ENCODE measurements around the gene NDUFS8.

NDUFS8 gene

DNA sequence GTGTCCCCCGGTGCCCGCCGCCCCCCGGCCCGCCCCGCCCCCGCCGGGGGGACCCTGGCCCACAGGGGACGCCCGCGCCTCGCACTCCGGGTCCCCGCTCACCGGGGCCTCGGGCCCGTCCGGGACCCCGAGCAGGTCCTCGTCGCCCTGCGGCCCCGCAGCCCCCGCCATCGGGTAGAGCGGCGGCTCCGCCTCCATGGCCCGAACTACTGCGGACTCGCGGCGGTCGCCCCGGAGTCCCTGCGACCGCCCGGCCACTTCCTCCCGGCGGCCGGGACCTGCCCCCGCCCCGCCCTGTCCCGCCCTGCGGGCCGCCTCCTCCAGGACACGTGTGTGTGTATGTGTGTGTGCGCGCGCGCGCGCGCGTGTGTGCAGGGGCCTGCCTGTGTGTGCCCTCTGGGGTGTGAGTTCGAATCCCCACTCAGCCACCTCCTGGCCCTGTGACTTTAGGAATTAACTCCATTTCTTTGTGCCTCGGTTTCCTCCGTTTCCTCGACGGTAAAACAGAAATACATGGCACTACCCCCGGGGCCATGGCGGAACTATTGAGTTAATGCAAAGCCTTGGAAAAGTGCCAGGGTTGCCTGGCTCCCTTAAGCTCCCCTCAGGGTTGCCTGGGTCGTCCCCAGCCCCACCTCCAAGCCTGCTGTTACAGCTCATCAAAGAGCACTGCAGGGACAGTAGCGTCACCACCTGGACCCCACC is 26.5 kb upstream of the NDUFS8 start, which contains the start of gene UNC93B1:
UNC93B1 (minus strand) TSS at position 252 of the 705 bp plus-strand sequence; CDS start at position 198, 54 bp downstream.
- no peak for DNase-seq

DNA sequence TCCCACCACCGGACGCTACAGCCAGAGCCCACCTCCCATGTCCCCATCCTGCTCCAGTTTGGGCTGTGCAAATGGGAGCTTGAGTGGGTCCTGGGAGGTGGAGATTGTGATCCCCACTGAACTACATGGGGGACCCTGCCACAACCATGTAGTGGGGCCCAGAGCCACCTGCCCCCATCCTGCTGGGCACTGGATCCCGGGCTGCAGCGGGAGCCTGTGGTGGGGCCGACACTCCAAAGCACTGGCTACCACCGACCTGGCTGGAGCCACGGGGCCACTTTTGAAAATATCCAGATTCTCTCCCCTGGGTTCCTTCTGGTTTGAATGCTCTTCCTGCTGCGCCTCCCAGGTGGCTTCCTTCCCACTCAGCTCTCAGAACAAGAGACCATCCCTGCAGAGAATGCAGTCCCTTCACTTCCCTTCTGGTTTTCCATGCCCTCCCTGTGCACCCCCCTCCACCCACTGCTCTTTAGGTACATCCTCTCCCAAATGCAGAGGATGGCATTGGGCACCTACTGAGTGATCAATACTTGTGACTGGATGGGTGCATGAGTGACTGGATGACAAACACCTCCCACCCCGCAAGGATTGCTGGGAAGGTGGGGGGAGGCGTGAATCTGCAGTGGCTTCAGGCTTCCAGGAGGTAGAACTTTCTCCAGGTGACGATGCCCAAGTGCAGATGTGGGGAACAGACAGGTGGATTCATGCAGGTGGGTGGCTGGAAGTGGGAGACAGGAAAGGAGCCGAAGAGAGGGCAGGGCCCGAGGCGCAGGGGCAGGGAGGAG is 25.7 kb upstream of the NDUFS8 start:
- DNase-seq, result no peak

DNA sequence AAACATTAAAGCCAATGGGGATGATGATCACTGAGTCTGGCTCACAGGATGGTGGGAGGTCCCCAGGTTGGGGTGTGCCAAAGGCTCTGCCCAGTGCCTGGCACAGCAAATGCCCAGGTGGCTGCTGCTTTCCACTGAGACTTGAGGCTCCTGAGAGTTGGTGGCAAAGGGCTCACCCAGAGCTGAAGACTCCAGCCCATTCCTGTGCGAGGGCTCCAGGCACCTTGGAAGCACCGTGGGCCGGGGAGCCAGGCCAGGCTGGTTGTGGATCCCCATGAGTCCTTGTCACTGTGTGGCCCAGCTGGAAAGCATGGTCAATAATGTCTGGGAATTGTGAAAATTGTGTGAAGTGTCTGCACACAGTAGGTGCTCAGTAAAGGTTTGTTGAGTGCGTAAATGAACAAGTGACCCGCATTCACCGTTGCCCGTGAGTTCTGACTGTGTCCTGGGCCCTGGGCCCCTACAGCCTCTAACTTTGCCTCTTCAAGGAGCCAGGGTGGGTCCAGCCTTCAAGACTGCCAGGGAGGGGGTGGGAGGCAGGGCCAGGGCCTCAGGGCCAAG is 23.8 kb upstream of the NDUFS8 start:
- DNase-seq, result no peak

DNA sequence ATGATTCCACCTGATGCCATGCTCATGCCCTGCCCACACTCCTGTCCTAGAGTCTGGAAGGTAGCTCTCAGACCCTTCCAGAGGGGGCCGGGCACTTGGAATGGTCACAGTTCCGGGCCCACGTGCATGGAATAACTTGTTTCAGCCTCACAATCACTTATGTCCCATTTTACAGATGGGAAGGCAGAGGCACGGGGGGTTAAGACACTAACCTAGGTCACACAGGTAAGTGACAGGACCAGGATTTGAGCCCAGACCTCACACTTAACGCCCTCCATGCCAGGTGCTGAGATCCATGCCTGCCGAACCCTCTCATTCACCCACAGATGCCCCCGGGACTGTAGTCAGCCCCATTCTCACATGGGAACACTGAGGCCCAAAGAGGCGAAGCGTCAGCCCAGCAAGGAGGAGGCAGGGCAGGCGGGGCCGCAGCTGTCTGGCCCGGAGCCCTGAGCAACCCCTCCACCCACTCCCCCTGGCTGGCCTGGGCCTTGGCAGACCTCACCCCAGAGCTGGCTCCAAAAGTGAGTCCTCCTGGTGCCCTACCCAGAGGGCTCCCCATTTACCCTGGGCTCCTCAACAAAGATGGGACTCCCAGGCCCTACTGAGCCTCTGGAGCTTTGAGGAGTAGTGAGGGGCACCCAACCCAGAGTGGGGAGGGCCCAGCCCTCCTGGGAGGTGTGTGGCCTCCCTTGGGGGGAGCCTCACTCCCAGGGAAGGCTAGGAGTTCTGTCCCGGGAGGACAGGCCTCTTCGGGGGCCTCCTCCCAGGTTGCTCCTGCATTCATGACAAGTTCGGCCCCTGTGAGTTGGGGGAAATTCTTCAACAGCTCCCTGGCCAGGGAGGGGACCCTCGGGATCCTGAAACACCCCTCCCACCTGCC is 22.7 kb upstream of the NDUFS8 start:
- DNase-seq, result no peak

DNA sequence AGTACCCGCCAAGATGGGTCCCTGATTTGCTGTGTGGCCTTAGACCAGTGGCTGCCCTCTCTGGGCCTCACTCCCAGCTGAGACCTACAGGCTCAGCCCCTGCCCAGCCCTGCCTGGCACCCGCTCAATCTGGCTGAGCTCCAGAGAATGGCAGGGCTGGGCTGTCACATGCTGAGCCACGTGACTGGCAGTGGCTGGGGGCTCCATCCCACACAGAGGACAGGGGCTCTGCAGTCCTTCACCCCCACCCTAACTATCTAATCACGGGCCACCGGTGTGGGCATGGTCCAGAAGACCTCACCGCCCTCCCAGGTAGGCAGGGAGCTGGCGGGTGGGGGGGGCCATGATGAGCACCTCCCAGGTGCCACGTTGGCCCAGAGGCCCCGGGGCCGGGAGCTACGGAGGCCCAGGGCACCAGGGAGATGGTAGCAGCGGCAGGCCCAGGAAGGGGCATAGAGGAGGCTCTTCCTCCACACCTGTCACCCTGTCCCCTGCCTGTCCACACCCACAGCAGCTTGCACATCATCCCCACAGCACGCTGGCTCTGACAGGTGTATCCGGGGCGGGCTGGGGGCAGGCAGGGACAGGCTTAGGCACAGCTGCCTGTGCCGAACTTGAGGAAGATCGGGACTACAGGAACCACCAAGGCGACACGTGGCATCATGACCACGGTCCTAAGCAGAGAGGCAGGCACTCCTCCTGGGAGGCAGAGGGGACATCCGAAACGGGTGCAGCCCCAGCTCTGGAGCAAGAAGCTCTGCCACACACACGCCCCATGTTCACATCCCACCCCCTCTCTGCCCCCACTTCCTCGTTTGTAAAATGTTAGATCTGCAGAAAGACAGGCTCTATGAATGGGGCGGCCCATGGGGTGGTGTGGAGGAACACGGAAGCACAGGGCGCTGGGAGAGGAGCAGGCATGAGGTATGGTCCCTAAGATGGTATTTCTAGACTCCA is 21.8 kb upstream of the NDUFS8 start:
- DNase-seq, result peak; percentile 14

DNA sequence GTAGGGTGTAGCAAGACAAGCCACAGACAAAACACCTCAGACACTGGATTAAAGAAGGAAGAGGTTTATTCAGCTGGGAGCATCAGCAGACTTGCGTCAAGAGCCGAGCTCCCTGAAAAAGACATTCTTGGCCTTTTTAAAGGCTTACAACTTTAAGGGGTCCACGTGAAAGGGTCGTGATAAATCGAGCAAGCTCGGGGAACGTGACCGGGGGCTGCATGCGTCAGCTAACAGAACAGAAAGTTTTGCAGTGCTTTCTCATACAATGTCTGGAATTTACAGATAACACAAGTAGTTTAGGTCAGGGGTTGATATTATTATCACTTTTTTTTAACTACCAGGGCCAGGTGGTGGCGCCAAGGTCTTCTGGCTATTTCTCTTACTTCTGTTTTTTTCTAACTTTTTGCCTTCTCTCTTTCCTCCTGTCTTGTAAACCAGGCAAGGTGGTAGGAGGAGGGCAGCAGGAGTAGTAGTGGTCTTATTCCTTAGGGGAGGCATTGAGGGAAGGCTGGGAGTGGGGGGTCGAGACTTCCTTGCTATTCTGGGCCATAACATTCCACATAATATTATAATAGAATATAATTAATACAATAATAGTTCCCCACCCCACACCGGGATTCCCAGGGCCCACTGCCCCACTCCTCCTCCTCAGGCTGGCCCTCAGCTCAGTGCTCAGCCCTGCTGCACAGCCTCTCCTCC is 20.9 kb upstream of the NDUFS8 start:
- no peak for DNase-seq

DNA sequence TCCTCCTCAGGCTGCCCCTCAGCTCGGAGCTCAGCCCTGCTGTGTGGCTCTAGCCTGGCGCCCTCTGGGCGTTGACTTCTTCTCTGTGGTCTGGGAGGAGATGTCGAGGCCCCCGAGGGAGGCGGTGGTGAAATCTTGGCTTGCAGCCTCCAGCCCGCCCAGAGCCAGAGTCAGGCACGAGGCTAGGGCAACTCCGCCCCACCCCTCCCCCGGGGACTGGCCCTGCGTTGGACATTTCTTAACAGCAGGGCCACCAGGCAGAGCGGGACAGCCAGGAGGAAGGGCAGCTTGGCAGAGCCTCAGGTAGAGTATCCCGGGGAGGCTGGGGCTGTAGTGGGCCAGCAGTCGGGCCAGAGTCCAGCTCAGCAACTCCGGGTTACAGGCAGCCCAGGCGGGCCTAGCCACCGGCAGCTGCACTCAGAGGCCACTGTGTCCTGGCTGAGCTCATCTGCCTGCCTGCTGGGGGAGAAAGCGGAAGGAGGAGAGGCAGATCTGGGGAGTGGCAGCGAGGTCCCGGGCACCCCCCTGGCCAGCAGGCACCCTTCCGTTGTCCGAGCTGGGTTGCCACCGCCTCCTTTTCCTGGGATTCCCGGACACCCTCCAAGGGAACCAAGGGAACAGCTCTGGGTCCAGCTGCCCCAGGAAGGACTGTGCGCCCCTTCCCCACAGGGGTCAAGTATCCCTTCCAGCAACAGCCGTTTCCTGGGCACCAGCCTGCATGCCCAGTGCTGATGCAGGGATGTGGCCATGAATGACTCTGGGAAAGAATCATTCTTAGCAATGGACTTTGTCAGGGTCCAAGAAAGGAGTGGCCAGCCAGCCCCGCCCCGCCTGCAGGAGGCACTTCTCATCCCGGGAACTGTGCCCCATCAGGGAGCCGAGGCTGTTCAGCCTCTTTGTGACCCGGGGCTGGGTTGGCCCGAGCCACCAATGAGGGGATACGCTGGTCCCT is 20.1 kb upstream of the NDUFS8 start, which contains the start of gene ALDH3B1:
ALDH3B1 (plus strand) TSS at position 238 of the 952 bp plus-strand sequence. CDS start 4,971 bp downstream, outside the sequence.
- DNase-seq, result no peak

DNA sequence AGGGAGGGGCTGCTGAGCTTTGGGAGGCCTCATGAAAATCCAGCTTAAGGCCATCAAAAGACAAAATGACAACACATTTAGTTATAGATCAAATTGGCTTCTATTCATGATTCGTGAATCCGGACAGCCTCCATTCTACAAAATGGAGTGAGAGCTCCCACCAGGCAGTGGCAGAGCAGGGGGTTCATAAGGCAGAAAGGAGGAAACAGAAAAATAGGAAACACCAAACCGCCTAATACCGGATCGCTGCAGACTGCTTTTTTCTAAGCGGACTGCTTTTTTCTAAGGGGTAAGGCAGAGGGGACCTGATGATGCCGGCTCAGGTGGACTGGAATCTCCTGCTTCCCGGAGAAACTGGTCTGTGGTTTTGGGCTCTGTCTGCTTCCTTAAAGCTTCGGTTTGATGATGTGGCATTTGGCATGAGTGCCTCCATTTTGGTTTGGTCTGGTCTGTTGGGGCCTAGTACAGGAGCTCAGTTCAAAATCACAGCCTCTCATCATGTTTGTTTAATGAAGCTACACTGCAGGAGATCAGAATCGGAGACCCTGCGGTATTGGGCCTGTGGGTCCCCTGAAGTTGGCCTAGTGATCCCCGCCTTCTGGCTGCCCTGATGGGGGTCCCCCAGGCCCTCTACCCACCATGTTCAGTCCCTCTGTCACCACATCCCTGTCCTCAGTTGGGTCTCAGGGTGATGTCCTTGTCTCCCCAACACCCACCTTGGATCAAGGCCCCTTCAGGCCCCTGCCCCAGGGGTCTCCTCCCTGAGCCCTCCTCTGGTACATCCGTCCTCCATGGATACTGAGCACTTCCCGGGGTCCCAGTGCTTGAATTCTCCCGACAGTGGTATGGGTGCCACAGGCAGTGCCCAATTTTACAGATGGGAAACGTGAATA is 19.2 kb upstream of the NDUFS8 start:
- no peak for DNase-seq

DNA sequence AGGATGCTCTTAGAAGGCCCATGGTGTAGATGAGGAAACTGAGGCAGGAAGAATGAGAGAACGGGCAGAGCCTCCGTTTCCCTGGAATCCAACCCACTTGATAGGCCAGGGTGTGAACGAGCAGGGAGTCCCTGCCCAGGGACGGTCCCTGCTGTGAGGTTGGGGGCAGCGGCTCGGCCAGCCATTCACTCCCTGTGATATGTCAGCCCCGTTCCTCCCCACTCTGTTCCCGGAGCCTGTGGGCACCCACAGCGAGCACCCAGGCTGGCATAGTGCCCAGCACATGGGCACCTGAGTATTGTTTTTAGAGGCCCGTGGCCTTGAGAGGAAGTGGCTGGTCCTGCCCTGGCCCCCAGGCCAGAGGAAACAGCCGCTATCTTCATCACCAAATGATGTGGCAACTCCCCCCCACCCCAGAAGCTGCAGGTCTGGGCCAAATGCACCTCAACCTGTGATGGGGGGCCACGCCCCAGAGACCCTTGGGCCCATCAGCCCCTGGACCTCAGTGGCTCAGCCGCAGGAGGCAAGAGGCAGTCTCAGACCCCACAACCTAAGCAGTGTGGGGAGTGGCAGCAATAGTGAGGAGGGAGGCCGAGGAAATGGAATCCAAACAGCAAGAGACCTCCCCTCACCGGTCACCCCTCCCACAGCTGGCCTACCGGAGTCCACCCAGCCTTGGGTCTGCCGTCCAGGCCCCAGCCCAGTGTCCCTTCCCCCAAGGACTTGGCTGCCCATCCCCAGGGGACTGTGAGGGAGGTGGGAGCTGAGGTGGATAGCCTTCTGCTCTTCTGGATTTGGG is 18.2 kb upstream of the NDUFS8 start:
- no peak for DNase-seq

DNA sequence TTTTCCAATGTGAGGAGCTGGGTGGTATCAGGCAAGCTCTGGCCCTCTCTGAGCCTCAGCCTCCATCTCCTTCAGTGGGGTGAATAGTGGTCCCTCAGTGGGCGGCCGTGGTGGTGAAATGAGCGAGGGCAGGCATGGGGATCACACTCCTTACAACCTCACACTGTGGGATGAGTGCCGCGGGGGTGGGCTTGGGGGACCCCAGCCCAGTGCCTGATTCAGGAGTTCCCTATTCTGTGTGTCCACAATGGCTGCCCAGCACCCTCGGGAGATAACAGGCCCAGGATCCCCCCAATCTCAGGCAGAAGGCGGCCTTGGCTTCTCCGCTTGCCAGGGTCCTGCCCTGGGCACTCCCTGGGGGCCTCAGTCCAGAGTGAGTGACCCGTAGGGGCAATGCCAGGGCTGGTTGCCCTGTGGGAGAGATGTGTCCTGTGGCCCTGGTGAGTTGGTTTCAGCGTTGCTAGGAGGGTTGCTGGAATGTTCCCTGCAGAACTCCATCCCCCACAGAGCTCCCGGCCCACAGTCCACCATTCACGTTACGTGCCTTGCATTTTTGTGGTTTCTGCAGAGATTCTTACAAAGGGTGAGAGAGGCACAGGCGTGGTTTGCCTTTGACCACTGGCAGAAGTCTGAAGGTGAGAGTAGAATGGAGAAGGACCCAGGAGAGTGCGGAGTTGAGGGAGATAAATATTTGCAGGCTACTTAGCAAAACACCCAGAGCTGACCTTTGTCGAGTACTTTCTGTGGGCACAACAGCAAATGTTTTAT is 17.5 kb upstream of the NDUFS8 start:
- no peak for DNase-seq

DNA sequence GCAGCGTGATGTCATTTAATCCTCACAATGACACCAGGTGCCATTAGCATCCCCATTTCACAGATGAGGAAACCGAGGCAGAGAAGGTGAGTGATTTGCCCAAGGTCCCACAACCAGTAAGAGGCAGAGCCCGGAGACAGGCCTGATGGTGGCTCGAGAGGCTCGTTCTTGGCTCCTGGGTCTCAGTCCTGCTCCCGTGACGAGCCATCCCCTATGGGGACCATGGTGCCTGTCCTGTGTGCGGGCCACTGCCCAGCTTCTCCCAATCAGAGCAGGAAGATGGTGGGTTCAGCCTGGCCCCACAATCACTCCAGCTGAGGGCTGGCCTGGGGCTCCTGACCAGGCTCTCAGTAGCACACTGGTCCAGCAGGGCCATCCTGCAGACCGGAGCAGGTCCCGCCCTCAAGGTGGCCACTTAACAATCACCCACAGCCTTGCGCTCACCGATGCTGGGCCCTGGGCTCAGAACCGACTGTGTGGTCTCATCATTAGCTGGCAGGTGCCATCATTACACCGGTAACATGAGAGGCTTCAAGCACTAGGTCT is 16.8 kb upstream of the NDUFS8 start:
- DNase-seq, result no peak

DNA sequence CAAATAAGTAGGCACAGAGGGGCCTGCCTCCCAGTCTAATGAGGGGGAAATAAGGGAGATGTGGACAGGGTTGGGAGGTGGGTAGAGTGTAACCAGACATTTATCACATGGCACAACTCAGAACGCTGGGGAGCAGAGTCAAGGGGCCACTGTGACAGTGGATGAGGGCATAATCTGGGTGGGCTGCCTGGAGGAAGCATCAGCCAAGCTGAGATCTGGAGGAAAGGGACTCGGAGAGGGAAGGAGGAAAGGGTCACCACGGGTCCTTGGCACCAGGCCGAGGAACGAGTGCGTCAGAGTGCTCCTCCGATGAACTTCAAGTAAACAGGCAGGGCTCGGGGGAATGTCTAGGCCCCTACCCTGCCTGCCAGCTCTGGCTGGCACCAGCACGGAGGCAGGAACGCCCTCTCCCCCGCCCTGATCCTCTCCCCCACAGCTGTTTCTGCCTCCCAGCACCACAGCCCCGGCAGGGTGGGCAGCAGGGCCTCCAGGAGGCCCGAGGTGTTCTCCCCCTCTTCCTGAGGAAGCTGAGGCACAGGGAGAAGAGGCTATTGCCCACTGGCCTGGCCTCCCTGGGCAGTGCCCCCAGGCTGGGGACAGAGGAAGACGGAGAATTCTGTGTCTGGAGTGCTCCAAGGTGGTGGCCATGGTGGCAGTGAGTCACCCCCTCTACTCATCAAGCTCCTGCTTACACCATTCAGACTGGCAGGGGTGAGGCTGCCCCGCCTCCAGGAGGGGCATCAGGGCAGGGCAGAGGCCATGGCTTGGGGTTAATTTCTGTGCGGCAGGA is 16.1 kb upstream of the NDUFS8 start:
- no peak for DNase-seq

DNA sequence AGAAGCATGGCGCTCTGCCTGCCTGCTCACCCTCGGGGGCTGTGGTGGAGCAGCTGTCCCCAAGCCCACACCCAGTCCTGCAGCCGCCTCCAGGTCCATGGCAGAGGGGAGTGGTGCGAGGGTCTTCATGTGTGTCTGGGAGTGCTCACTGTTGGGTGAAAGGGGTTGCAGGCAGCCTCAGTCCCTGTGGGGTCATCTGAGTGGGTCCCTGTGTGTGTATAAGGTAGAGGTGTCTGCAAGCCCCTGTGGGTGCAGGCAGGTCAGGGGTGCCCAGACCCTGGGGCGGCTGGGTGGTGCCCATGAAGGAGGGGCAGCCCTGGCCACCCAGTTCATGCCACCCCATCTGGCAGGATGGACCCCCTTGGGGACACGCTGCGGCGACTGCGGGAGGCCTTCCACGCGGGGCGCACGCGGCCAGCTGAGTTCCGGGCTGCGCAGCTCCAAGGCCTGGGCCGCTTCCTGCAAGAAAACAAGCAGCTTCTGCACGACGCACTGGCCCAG is 15.5 kb upstream of the NDUFS8 start:
- DNase-seq, result no peak

DNA sequence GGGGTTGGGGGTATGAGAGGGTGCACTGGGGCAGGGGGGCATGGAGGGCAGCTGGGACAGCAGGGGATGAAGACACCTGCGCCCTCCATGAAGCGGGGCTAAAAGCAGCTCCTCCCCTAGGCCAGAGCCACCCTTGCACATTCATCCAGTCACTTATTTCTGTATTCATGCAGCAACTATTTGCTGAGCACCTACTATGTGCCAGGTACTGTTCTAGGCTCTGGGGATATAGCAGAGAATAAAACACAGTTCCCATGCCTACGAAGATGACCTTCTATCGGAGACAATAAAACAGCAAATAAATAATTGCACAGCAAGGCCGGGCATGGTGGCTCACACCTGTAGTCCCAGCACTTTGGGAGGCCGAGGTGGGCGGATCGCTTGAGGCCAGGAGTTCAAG is 15.0 kb upstream of the NDUFS8 start:
- no peak for DNase-seq

DNA sequence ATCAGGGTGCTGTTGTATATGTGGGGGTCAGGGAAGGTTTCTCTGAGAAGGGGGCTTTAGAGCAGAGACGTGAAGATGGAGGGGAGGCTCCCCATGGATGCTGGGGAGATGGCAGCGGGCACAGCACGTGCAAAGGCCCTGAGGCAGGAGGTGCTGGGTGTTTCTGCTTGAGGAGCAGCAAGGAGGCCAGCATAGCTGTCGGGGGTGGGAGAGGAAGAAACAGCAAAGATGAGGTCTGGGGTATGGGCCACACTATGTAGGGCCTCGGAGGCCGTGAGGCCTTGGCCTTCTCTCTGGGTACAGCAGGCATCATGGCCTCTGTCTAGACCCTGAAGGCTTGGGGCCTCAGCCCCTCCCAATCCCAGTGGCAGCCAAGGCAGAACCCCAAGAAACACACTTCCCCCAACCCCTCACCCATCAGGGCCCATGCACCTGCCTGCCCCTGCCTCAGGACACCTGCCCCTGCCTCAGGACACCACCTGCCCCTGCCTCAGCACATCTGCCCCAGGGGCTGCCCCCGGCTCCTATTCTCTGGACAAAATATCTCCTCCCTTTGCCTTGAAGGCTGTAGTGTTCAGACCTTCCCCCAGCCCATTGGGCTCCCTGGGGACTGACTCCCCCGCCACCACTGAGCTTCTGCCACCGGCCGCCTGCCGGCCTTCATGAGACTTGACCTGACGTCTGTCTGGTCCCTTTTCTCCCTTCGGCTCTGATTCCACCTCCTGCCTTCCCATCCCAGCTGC is 14.1 kb upstream of the NDUFS8 start:
- DNase-seq, result no peak
